Testis (tissue), 3 donors: ENCODE results near the gene METTL22. TPM values are rescaled to one million over a fixed set of nuclear protein-coding genes. Genes with fewer than 3 reads are reported as not detected.
A peak's percentile ranks its signal among the peaks of the same experiment; 100 is the strongest.
"Not testable (repeated sequence)": the region's sequence is repeated elsewhere in the genome, so short reads cannot be mapped to it uniquely, and the experiment has no call there.

Source experiments
- DNase-seq: peaks from one replicate; pipeline ENCODE4 v3.0.0-alpha.2; 2019
- H3K27ac ChIP-seq, 2 donors: fragments of 200-600 bp; sonication (generic); one replicate each; pipeline ENCODE4 v1.5.1; 2019
- H3K27me3 ChIP-seq: fragments of 200-600 bp; sonication (generic); one replicate; pipeline ENCODE4 v1.5.1; 2019
- H3K36me3 ChIP-seq: fragments of 200-600 bp; sonication (generic); one replicate; pipeline ENCODE4 v1.5.1; 2017; ENCODE audit warnings: low read depth; ENCODE audit errors: missing control alignments
- H3K4me1 ChIP-seq: fragments of 200-600 bp; sonication (generic); one replicate; pipeline ENCODE4 v1.5.1; 2019
- H3K4me3 ChIP-seq, 2 donors: fragments of 200-600 bp; sonication (generic); one replicate each; pipeline ENCODE4 v1.5.1; 2017 to 2019
- H3K9me3 ChIP-seq: fragments of 200-600 bp; sonication (generic); one replicate; pipeline ENCODE4 v1.5.1; 2017
- POLR2A ChIP-seq: fragments of 450-650 bp; IDR thresholded peaks from one replicate; pipeline ENCODE4 v1.6.1; 2017; ENCODE audit warnings: antibody characterized with exemption, mild to moderate bottlenecking, moderate library complexity
- WGBS, 2 donors: methylation state at CpG; one replicate each; pipeline ENCODE4 v1.1.5; 2018; 5-methylcytosine and 5-hydroxymethylcytosine counted together
- intact Hi-C: fragments of 100-400 bp; cut with DNase I; formaldehyde crosslinking; loops from one replicate; pipeline ENCODE4 v1.15.1; 2023; ENCODE audit warnings: low total_unique reads
- polyA plus RNA-seq: library from polyadenylated mRNA; stranded (reverse); fragments of 350-450 nt; fragmentation: Illumina TruSeq; extraction: RNeasy Lipid Tissue Mini Kit (QIAGEN cat#74804); gene quantifications from one replicate; pipeline ENCODE4 v1.2.3, GENCODE V29; 2014; ENCODE audit warnings: low read depth, low replicate concordance; ENCODE audit not compliant: insufficient read depth
- total RNA-seq, 2 donors: library from RNA; depleted of rRNA; stranded (reverse); fragments of >200 nt; gene quantifications; one replicate each; pipeline ENCODE4 v1.2.3, GENCODE V29; 2016
- TF ChIP-seq, protein P1 (sequence below), 3 experiments: fragments of 450-650 bp in 2 of 3; fragments of 200-600 bp in 1 of 3; sonication (generic) in 1 of 3; IDR thresholded peaks; one replicate each; pipeline ENCODE4 v1.5.1; 2016 to 2019; ENCODE audit warnings: antibody characterized with exemption in 3 of 3, mild to moderate bottlenecking in 2 of 3, moderate library complexity in 1 of 3

The METTL22 gene
- total and polyA plus RNA-seq, 3 donors from 2014 or later = 74.5 to 93.1 (median 85.6) TPM

DNA sequence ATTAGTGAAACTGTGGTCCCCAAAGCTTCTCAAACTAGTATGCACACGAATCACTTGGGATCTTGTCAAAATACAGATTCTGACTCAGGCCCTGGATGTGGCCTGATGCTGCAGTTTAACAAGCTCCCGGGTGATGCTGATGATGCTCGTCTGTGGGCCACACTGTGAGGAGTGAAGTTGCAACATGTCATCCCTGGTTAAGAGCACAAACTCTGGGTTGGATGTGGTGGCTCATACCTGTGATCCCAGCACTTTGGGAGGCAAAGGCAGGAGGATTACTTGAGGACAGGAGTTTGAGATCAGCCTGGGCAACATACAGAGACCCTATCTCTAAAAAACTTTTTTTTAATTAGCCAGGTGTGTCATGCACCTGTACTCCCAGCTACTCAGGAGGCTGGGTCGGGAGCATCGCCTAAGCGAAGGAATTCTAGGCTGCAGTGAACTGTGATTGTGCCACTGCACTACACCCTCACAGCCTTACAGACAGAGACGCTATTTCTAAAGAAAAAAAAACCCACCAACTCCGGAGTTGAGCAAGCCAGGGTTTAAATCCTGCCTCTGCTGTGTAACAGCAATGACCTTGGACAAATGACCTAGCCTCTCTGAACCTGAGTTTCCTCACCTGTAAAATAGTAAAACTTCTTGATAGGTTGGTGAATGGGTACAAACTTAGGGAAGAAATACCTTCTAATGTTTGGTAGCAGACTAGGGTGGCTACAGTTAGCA, 28.5 kb downstream of the METTL22 start:
- Histone ChIP-seq H3K27me3 (no peaks in the 10 kb centered on the region), H3K4me1 (no peaks in the 10 kb centered on the region), H3K36me3 (no peaks in the 10 kb centered on the region), H3K27ac (no peak overlapping the region), H3K4me3 (no peak overlapping the region), H3K9me3 (no peaks in the 10 kb centered on the region)
- TF ChIP-seq POLR2A = no peak
- TF ChIP-seq, protein P1, sequence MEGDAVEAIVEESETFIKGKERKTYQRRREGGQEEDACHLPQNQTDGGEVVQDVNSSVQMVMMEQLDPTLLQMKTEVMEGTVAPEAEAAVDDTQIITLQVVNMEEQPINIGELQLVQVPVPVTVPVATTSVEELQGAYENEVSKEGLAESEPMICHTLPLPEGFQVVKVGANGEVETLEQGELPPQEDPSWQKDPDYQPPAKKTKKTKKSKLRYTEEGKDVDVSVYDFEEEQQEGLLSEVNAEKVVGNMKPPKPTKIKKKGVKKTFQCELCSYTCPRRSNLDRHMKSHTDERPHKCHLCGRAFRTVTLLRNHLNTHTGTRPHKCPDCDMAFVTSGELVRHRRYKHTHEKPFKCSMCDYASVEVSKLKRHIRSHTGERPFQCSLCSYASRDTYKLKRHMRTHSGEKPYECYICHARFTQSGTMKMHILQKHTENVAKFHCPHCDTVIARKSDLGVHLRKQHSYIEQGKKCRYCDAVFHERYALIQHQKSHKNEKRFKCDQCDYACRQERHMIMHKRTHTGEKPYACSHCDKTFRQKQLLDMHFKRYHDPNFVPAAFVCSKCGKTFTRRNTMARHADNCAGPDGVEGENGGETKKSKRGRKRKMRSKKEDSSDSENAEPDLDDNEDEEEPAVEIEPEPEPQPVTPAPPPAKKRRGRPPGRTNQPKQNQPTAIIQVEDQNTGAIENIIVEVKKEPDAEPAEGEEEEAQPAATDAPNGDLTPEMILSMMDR (IDR thresholded peaks at IDR 0.05) = no peak
- WGBS, 2 donors = 76 to 77% methylated on average over 8 of the region's 8 CpGs
- intact Hi-C loops = no loop called here
- DNase-seq = no peak

DNA sequence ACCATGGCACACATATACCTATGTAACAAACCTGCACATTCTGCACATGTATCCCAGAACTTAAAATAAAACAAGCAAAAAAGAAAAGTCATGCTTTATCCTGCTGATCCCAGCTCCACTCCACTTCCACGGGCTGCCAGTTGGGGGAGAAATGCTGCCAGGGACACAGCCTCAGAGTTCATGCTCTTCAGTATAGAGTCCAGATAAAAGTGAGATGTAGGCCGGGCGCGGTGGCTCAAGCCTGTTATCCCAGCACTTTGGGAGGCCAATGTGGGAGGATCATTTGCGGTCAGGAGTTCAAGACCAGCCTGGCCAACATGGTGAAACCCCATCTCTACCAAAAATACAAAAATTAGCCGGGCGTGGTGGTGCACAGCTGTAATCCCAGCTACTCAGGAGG, 30.5 kb downstream of the METTL22 start:
- WGBS, 2 donors = 51 to 67% methylated on average over 6 of the region's 7 CpGs
- intact Hi-C loops, H3K27ac ChIP-seq, H3K27me3 ChIP-seq, H3K4me1 ChIP-seq, H3K4me3 ChIP-seq, H3K36me3 ChIP-seq, H3K9me3 ChIP-seq: not testable (repeated sequence)
- TF ChIP-seq, protein P1 (IDR thresholded peaks at IDR 0.05) = peak in 1 of 3 experiments; percentile 25
- peak; percentile 57 for DNase-seq

DNA sequence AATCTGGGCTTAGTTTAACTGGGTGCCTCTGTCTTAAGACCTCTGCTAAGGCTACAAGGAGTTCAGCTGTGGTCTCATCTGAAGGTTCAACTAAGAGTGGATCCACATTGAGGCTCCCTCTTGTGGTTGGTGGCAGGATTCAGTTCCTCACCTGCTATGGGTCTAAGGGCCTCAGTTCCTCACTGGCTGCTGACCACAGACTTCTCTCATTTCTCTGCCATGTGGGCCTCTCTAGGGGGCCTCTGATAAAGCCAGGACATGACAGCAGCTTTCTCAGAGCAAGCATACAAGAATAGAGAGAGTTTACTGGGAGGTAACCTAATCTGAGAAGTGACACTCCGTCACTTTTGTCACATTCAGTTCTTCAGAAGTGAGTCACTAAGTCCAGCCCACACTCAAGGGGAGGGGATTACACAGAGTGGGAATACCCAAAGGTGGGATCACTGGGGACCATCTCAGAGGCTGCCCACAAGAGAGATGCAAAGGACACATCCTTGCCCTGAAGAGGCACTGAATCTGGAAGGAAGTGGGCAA, 33.8 kb downstream of the METTL22 start:
- H3K9me3 ChIP-seq = no peaks in the 10 kb centered on the region
- H3K36me3 ChIP-seq = no peaks in the 10 kb centered on the region
- no peak overlapping the region for H3K27ac ChIP-seq
- WGBS, 2 donors = 88 to 95% methylated on average over 1 of the region's 1 CpG
- no peak for DNase-seq
- TF ChIP-seq POLR2A = no peak
- TF ChIP-seq, protein P1 (IDR thresholded peaks at IDR 0.05) = peak in 1 of 3 experiments; percentile 17
- no peaks in the 10 kb centered on the region for H3K27me3 ChIP-seq
- intact Hi-C loops = no loop called here
- no peak overlapping the region for H3K4me3 ChIP-seq
- no peaks in the 10 kb centered on the region for H3K4me1 ChIP-seq

DNA sequence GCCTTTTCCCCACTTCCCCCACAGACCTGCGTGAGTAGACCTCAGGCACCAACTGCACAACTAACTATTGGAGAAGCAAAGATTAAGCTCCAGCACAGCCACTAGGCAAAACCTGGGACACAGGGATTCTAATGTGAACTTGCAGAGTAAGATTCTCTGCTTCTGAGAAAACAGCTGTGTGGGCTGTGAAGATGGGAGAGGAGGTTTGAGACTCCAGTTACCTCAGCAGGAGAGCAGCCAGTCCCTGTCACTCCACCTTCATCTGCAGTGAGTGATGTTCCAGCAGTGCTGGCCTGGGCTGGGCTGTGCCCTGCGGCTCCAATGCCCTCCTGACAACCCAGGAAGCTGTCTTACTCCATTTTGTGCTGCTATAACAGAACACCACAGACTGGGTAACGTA, 34.9 kb downstream of the METTL22 start:
- no peak for DNase-seq
- Histone ChIP-seq H3K27ac (no peak overlapping the region), H3K9me3 (no peaks in the 10 kb centered on the region), H3K36me3 (no peaks in the 10 kb centered on the region), H3K4me3 (no peak overlapping the region), H3K4me1 (no peaks in the 10 kb centered on the region), H3K27me3 (no peaks in the 10 kb centered on the region)
- TF ChIP-seq, protein P1 (IDR thresholded peaks at IDR 0.05) = no peak
- TF ChIP-seq POLR2A = no peak
- WGBS, 2 donors = 56 to 57% methylated on average over 3 of the region's 3 CpGs
- intact Hi-C loops = no loop called here

DNA sequence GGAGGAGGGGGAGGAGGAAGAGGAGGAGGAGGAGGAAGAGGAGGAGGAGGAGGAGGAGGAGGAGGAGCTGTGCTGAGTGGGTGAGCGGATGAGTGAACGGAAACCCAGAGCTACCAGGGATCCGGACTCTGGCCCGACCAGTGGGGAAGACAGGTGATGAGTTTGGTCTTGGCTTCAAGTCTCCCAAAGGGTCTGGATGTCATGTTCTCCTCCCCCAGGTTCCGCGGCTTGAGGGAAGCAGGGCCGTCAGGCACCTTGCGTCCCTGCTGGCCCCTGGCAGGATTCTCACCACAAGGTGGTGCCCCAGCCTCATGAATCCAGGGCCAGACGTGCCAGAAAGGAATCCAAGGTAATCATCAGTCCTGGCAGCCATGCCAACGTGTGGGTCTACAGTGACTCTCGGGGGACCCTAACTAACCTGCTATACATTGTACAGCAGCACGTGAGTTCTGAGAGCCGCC, 39.4 kb downstream of the METTL22 start:
- intact Hi-C loops = loop anchor here (5.0 to 10.0 kb wide), 2 partner anchors 134 to 221 kb away; partner anchors contain the start of genes LITAFD, PMM2 and TMEM186
- H3K4me1 ChIP-seq = no peaks in the 10 kb centered on the region
- DNase-seq = peak; percentile 75
- H3K4me3 ChIP-seq = no peak overlapping the region
- no peaks in the 10 kb centered on the region for H3K9me3 ChIP-seq
- no peaks in the 10 kb centered on the region for H3K27me3 ChIP-seq
- TF ChIP-seq, protein P1 (IDR thresholded peaks at IDR 0.05) = peak; percentile 50 to 71 (median 65)
- no peak for TF ChIP-seq POLR2A
- no peaks in the 10 kb centered on the region for H3K36me3 ChIP-seq
- H3K27ac ChIP-seq = no peak overlapping the region
- WGBS, 2 donors = 24 to 30% methylated on average over 9 to 13 of the region's 13 CpGs
